Sigmoid colon (tissue), 4 donors: ENCODE data around the gene HPRT1.

Source experiments
- EP300 ChIP-seq, 4 donors: sonication (generic); formaldehyde crosslinking; IDR thresholded peaks; one replicate each; pipeline ENCODE4 v1.6.1; 2017; ENCODE audit warnings: antibody characterized with exemption in 4 of 4
- POLR2A ChIP-seq, 2 donors: fragments of 450-650 bp; IDR thresholded peaks; one replicate each; pipeline ENCODE4 v1.6.1; 2016; ENCODE audit warnings: antibody characterized with exemption in 2 of 2, mild to moderate bottlenecking in 2 of 2, moderate library complexity in 2 of 2
- POLR2AphosphoS5 ChIP-seq, 4 donors: sonication (generic); formaldehyde crosslinking; IDR thresholded peaks; one replicate each; pipeline ENCODE4 v1.6.1; 2017; ENCODE audit warnings: antibody characterized with exemption in 4 of 4
- TF ChIP-seq, protein P1 (sequence below), 4 experiments: fragments of 450-650 bp in 3 of 4; fragments of 200-600 bp in 1 of 4; IDR thresholded peaks; one replicate each; pipeline ENCODE4 v1.5.1; 2016 to 2019; ENCODE audit warnings: antibody characterized with exemption in 4 of 4, mild to moderate bottlenecking in 3 of 4, moderate library complexity in 2 of 4

DNA sequence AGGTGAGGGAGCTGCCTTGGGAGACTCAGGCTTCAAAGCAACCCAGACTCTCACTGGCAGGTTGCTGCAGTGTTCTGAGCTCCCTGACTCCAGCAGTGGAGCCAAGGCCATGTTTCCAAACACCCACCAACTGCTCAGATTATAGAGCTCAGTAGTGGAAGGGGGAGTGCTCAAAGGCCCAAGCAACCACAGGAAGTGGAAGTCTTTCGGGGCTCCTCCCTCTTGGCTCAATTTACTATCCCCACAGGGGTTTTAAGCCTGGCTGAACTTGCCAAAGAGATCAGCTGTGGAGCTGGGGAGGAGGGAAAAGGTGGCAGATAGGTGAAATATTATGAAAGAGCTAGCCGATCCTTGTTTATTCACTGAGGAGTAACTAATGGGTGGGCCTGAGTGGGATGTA lies 82.5 kb downstream of the HPRT1 start:
- TF ChIP-seq, protein P1, sequence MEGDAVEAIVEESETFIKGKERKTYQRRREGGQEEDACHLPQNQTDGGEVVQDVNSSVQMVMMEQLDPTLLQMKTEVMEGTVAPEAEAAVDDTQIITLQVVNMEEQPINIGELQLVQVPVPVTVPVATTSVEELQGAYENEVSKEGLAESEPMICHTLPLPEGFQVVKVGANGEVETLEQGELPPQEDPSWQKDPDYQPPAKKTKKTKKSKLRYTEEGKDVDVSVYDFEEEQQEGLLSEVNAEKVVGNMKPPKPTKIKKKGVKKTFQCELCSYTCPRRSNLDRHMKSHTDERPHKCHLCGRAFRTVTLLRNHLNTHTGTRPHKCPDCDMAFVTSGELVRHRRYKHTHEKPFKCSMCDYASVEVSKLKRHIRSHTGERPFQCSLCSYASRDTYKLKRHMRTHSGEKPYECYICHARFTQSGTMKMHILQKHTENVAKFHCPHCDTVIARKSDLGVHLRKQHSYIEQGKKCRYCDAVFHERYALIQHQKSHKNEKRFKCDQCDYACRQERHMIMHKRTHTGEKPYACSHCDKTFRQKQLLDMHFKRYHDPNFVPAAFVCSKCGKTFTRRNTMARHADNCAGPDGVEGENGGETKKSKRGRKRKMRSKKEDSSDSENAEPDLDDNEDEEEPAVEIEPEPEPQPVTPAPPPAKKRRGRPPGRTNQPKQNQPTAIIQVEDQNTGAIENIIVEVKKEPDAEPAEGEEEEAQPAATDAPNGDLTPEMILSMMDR (IDR thresholded peaks at IDR 0.05): no peak
- TF ChIP-seq POLR2A (IDR thresholded peaks at IDR 0.05) (no peak), EP300 (IDR thresholded peaks at IDR 0.05) (no peak), POLR2AphosphoS5 (IDR thresholded peaks at IDR 0.05) (no peak)
